Measurements from ENCODE around the gene RANBP3.
"Not testable (repeated sequence)": the region's sequence is repeated elsewhere in the genome, so short reads cannot be mapped to it uniquely, and the experiment has no call there.

The RANBP3 gene

DNA sequence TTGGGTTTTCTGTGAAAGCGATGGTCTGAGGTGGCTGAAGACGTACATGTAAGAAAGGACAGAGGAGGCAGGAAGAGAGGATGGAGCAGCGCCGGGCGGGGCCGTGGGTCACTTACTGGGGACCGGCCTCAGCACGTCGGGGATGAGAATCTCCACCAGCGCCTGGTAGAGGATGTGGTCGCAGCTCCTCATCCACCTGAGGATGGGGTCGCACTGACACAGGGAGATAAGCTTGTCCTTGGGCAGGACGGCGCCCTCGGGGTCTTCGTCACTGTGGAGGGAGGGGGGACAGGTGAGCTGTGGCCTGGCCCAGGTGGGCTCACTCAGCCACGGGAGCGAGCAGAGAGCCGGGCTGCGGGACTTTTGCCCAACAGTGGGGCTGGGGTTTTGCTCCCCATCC, 29.0 kb upstream of the RANBP3 start:
- no peak for DNase-seq (ENCODE audit: low read depth in 2 of 2, low spot score in 1 of 2)

- not testable (repeated sequence) for DNase-seq (ENCODE audit: low read depth in 2 of 2, low spot score in 1 of 2)
These were observed 28.1 kb upstream of the RANBP3 start for GRCh38 chr19:6006070-6006446.

GRCh38 chr19:6005321-6006069, 27.6 kb upstream of the RANBP3 start:
- DNase-seq (ENCODE audit: low read depth in 2 of 2, low spot score in 1 of 2): no peak

DNA sequence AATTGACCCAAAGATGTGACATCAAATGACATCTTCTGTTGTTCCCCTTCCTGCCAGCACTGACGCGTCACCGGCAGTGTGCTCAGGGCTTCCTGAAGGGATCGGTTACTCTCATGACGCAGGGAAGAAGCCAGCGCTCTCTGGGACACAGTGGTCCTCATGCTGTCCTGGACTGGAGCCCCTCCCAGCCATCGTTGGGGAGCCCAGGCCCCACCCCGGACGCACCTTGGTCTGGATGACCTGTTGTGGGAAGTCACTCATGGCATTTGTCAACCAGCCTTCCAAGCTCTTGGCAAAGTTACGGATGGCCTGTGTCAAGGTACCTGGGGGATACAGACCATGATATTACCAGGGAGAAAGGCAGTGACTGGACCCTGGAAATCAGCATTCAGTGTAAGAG, 26.0 kb upstream of the RANBP3 start:
- DNase-seq (ENCODE audit: low read depth in 2 of 2, low spot score in 1 of 2): no peak

DNA sequence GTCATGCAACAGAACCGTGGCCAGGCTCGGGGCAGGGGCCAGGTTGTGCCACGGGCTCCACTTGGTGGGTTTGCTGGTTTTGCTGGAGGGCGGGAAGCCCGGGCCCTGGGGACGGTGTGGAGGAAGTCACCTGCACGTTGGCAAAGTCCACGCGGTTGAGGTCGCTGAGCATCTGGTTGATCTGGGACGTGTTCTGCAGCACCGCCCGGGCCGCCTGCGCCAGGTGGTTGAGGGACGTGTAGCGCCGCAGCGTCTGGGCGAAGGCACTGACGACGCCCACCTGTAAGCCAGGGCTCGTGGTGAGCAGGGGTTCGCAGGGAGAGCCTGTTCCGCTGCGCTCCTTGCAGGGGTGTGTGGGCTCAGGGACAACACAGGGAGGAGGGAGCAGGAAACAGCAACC, 24.7 kb upstream of the RANBP3 start:
- no peak for DNase-seq (ENCODE audit: low read depth in 2 of 2, low spot score in 1 of 2)

DNA sequence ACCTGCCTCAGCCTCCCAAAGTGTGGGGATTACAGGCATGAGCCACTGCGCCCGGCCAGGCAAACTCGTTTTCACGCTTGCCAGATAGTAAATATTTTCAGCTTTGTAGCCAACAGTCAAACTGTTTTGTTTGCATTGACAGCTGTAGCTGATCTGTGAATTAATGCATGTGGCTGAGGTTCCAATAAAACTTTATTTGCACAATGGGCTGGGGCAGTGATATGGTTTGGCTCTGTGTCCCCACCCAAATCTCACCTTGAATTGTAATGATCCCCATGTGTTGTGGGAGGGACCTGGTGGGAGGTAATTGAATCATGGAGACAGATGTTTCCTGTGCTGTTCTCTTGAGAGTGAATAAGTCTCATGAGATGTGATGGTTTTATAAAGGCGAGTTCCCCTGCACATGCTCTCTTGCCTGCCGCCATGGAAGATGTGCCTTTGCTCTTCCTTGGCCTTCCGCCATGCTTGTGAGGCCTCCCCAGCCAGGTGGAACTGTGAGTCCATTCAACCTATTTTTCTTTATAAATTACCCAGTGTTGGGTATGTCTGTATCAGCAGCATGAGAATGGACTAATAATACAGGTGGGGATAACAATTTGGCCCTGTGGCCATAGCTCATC, 22.4 kb upstream of the RANBP3 start:
- DNase-seq (ENCODE audit: low read depth in 2 of 2, low spot score in 1 of 2): no peak

DNA sequence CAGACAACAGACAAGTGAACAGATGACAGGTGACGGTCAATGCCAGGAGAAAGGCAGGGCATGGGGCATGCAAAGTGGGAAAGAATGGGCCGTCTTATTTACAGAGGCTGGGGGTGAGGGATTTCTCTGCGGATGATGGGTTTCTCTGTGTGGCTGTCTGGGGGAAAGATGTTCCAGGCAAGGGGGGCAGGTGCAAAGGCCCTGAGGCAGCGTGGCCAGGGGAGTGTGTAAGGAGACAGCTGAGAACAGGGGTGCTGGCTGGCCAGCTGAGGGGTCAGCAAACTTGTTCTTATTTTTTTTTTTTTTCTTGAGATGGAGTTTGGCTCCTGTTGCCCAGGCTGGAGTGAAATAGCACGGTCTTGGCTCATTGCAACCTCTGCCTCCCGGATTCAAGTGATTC, 21.8 kb upstream of the RANBP3 start:
- no peak for DNase-seq (ENCODE audit: low read depth in 2 of 2, low spot score in 1 of 2)

GRCh38 chr19:5997371-5997770, 19.4 kb upstream of the RANBP3 start:
- DNase-seq (ENCODE audit: low read depth in 2 of 2, low spot score in 1 of 2): no peak

- DNase-seq (ENCODE audit: low read depth in 2 of 2, low spot score in 1 of 2): no peak
These were observed 18.8 kb upstream of the RANBP3 start for GRCh38 chr19:5996623-5997320.

DNA sequence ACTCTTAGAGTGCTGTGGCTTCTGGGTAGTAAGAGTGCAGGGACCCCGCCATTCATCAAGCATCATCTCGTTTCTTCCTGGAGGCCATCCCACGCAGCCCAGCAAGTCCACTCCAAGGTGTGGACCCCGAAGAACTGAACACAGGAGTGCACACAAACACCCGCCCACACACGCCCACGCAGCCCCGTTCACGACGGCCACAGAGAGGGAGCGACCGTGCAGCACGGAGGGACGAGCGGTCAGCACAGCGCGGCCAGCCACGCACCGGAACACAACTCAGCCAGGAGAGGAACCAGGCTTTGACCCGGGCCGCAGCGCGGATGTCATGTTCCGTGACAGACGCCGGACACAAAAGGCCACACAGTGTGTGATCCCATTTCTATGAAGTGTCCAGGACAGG, 18.2 kb upstream of the RANBP3 start:
- no peak for DNase-seq (ENCODE audit: low read depth in 2 of 2, low spot score in 1 of 2)

GRCh38 chr19:5995606-5996005, 17.7 kb upstream of the RANBP3 start:
- no peak for DNase-seq (ENCODE audit: low read depth in 2 of 2, low spot score in 1 of 2)

DNA sequence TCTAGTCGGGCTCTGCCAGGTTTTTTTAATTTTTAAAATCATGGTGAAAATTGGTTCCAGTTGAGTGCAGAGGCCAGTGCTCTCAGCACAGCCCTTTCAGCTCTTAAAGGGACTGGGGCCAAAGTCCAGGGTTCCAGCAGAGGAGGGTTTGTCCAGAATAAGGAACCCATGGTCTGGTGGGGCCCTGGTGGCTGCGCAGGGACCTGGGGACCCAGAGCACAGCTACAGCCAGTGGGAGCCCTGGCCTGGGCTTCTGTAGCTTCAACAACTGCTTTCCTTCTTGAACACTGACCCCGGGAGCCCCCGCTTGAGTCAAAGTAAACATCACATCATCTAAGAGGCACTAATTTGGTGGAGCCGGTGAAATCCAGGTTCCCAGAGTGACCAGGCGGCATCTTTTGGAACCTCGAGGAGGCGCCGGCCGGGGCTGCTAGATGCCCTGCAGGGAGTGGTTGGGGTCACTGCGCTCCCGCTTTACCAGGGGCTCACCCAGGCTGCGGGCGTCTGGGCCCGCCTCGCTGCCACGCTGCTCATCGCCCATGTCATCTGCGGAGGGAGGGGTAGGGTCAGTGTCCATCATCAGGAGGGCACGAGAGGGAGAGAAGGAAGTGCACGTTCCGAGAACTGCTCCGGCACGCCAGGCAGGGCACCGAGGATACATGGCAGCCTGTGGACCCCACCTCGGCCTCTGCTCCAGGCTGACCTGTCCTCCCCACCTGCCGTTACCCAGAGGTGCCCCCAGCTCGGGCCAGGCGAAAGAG, 16.6 kb upstream of the RANBP3 start:
- DNase-seq (ENCODE audit: low read depth in 2 of 2, low spot score in 1 of 2): no peak

DNA sequence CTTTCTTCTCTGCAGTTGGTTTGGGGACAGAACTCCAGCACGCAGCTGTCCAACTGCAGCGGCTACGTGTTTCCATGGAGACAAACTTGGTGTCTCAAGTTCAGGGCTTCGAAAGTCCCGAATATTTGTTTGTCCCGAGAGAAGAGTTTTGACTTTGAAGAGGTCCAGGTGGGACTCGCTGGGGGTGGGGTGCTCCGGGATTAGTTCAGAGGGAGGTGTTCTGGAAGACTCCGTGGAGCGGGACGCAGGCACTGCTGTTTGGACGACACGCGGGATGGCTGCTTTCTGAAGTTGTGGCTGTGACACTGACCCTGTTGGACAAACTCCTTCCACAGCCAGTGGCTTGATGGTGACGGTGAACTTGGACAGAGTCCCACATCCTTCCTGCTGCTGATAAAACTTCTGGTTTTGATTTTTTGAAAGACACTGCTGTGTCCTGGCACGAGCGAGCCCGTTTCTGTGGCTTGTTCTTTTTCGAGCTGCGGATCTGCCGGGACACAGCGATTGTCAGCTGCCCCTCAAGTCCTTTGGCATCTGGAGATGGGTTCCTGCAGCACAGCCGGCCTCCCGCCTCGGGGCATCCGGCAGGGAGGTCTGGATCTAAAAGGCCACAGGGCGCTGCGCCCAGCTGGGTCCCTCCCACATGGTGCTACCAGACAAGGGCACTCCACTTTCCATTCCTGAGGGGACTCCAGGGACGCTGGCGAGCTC, 15.9 kb upstream of the RANBP3 start:
- DNase-seq (ENCODE audit: low read depth in 2 of 2, low spot score in 1 of 2): no peak

- no peak for DNase-seq (ENCODE audit: low read depth in 2 of 2, low spot score in 1 of 2)
These were observed 15.3 kb upstream of the RANBP3 start for GRCh38 chr19:5993201-5993600.

GRCh38 chr19:5992756-5993155, 14.8 kb upstream of the RANBP3 start:
- no peak for DNase-seq (ENCODE audit: low read depth in 2 of 2, low spot score in 1 of 2)

DNA sequence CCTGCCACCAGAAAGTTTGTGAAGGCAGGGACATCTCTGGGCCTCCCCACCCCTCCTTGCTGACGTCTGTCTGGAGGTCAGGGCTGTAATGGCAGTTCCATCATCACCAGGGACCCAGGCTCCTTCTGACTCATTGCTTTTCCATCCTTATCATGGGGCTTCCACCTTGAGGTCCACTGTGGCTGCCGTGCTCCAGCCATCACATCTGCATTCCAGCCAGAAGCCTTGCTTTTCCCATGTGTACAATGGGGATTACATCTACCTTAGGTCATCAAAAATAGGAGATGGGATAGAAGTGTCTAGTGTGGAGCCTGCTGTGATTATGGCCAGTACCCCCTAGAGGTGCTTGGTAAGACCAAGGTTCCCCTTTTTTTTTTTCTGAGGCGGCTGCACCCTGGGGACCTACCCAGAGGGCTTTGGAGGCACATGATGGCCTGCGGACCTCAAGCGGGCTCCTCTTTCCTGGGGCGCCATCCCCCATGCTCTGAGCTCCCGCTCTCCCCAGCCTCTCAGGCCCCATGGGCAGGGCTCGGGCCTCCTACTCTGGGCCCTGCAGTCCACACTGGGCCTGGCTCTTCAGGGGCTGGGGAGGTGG, 13.4 kb upstream of the RANBP3 start:
- DNase-seq (ENCODE audit: low read depth in 2 of 2, low spot score in 1 of 2): no peak

DNA sequence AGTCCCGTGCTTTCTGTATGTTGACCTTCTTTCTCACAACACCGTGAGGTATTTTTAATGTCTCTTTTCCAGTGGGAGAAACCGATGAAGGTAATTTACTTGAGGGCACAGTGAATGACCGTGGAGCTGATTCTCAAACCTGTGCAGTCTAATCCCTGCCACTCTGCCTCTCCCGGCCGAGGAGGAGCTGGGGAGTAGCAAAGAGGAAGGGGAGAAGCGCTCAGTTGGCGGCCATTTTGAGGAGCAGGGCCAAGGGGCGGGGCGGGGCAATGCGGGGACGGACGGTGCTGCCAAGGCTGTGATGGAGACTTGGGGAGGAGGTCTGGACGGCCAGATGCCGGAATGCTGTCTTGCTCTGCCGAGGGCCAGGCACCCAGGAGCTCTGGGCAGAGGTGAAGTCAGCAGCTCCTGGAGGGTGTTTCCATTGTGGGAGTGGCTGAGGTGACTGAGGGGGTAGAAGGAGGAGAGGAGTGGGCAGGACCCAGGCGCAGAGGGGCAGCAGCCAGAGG, 12.4 kb upstream of the RANBP3 start:
- no peak for DNase-seq (ENCODE audit: low read depth in 2 of 2, low spot score in 1 of 2)

- no peak for DNase-seq (ENCODE audit: low read depth in 2 of 2, low spot score in 1 of 2)
These were observed 11.6 kb upstream of the RANBP3 start for GRCh38 chr19:5989388-5990074.

- DNase-seq (ENCODE audit: low read depth in 2 of 2, low spot score in 1 of 2): no peak
These were observed 10.8 kb upstream of the RANBP3 start for GRCh38 chr19:5988517-5989387.

All from stimulated activated CD8-positive, alpha-beta memory T cell treated with anti-CD3 and anti-CD28 coated beads, Interleukin-4, amount 100 ng/mL, for 4 hours (primary cell).